Kidney tubule cell (primary cell): ENCODE results near the gene DLL4.
A peak's percentile ranks its signal among the peaks of the same experiment; 100 is the strongest.

ENCODE experiments used
- DNase-seq: peaks from one replicate; pipeline ENCODE4 v3.0.0-alpha.2; 2018; ENCODE audit warnings: low spot score

Gene DLL4

GRCh38 chr15:40926659-40927494, 2.3 kb upstream of the DLL4 start:
- DNase-seq, result no peak

- no peak for DNase-seq
These were observed 1.7 kb upstream of the DLL4 start for GRCh38 chr15:40927495-40927872.

GRCh38 chr15:40927873-40928806, 1.0 kb upstream of the DLL4 start:
- no peak for DNase-seq

- peak; percentile 56 for DNase-seq
These were observed 705 bp downstream of the DLL4 start for GRCh38 chr15:40929660-40930429.

GRCh38 chr15:40930430-40931299, 1.5 kb downstream of the DLL4 start:
- peak; percentile 46 for DNase-seq

- no peak for DNase-seq
These were observed 2.4 kb downstream of the DLL4 start for GRCh38 chr15:40931300-40932142.

- DNase-seq, result no peak
These were observed 3.0 kb downstream of the DLL4 start for GRCh38 chr15:40932156-40932555.

GRCh38 chr15:40932649-40933516, 3.7 kb downstream of the DLL4 start:
- no peak for DNase-seq

- DNase-seq, result no peak
These were observed 4.4 kb downstream of the DLL4 start for GRCh38 chr15:40933517-40933902.

- no peak for DNase-seq
These were observed 5.3 kb downstream of the DLL4 start for GRCh38 chr15:40934457-40934856.

- DNase-seq, result no peak
These were observed 7.1 kb downstream of the DLL4 start for GRCh38 chr15:40936234-40936708.

- DNase-seq, result peak; percentile 36
These were observed 7.8 kb downstream of the DLL4 start for GRCh38 chr15:40936709-40937666.

GRCh38 chr15:40937762-40938535, 8.8 kb downstream of the DLL4 start:
- peak; percentile 76 for DNase-seq

GRCh38 chr15:40938536-40938870, 9.4 kb downstream of the DLL4 start:
- no peak for DNase-seq

GRCh38 chr15:40940296-40940801, 11.2 kb downstream of the DLL4 start:
- DNase-seq, result no peak

- DNase-seq, result no peak
These were observed 12.0 kb downstream of the DLL4 start for GRCh38 chr15:40941068-40941527.
